Measurements from ENCODE around the gene NUP210. TPM values are rescaled to one million over a fixed set of nuclear protein-coding genes. Genes with fewer than 3 reads are reported as not detected.

The NUP210 gene
- total and polyA plus RNA-seq, 2 experiments from 2014 or later: 13.8 to 73.9 TPM

- no peak overlapping the region for H3K27ac Mint-ChIP-seq
- no peak overlapping the region for H3K27ac ChIP-seq (ENCODE audit: low read depth)
- H3K4me1 Mint-ChIP-seq: peaks cover 15% of the 10 kb centered on the region
- H3F3A ChIP-seq (replicated peaks; ENCODE audit: low read depth): no peaks in the 10 kb centered on the region
- no peak overlapping the region for H2AFZ ChIP-seq
- DNase-seq (ENCODE audit: low spot score) (no peak), ATAC-seq (no peak)
- no peaks in the 10 kb centered on the region; the same call in 1 of the 2 replicates for H3K36me3 ChIP-seq (ENCODE audit: insufficient read depth)
- peaks cover 35% of the 10 kb centered on the region for H3K79me2 ChIP-seq (replicated peaks; ENCODE audit: insufficient read depth)
- no peaks in the 10 kb centered on the region for H3K9me2 ChIP-seq (ENCODE audit: insufficient read depth)
- H3K36me3 Mint-ChIP-seq (ENCODE audit: low read depth): peaks cover 17% of the 10 kb centered on the region
- H3K4me3 ChIP-seq: no peak overlapping the region
- peaks cover 6% of the 10 kb centered on the region for H4K20me1 ChIP-seq (replicated peaks; ENCODE audit: insufficient read depth)
- H3K4me2 ChIP-seq: no peak overlapping the region
- no peak overlapping the region for H3K4me3 Mint-ChIP-seq
- peaks cover 3% of the 10 kb centered on the region; the same call in 2 of the 3 replicates for H3K9me3 Mint-ChIP-seq
- TF ChIP-seq ZNF331 (CRISPR knock-in tag; IDR thresholded peaks at IDR 0.05; ENCODE audit: low read depth): no peak
- TF ChIP-seq EZH2phosphoT487 (IDR thresholded peaks at IDR 0.05; ENCODE audit: unreplicated experiment): no peak
- no peak for TF ChIP-seq CTCF (conservative IDR thresholded peaks at IDR 0.05; ENCODE audit: low read depth in 2 of 2)
- TF ChIP-seq REST (IDR thresholded peaks at IDR 0.05; ENCODE audit: unreplicated experiment): no peak
- TF ChIP-seq ZNF462 (CRISPR knock-in tag; IDR thresholded peaks at IDR 0.05): no peak
- no peak for TF ChIP-seq STAT1 (IDR thresholded peaks at IDR 0.05; ENCODE audit: unreplicated experiment)
- TF ChIP-seq ZNF114 (CRISPR knock-in tag; IDR thresholded peaks at IDR 0.05): no peak
- no peak for TF ChIP-seq ETS1 (IDR thresholded peaks at IDR 0.05)
- no peak for TF ChIP-seq POLR2AphosphoS5 (IDR thresholded peaks at IDR 0.05; ENCODE audit: low read depth)
- TF ChIP-seq CREB1 (CRISPR knock-in tag; IDR thresholded peaks at IDR 0.05; ENCODE audit: low read depth): no peak
- TF ChIP-seq JUNB (IDR thresholded peaks at IDR 0.05; ENCODE audit: unreplicated experiment): no peak
- no peak for TF ChIP-seq EZH2 (IDR thresholded peaks at IDR 0.05; ENCODE audit: low read depth, unreplicated experiment)
- no peak for TF ChIP-seq NANOG (IDR thresholded peaks at IDR 0.05; ENCODE audit: borderline replicate concordance)
- H3K27me3 Mint-ChIP-seq (ENCODE audit: insufficient read depth, low read depth, poor library complexity): peaks cover 9% of the 10 kb centered on the region
- no peaks in the 10 kb centered on the region for H3K27me3 ChIP-seq (ENCODE audit: insufficient read depth)
- 0 out of 2 replicates have a peak, but pooled peaks cover 5% of the 10 kb centered on the region for H3K4me1 ChIP-seq (ENCODE audit: insufficient read depth)
Observed at GRCh38 chr3:13408890-13409289, 11.2 kb downstream of the NUP210 start.

Measured in GM23338 (cell line).